HG03135 (cell line): Measurements from ENCODE around the gene SPSB1.
"Not testable (repeated sequence)": the region's sequence is repeated elsewhere in the genome, so short reads cannot be mapped to it uniquely, and the experiment has no call there.

Source experiments
- ATAC-seq: cut with Tn5 transposase; IDR thresholded peaks from one replicate; pipeline ENCODE4 v1.9.1; 2021; ENCODE audit warnings: mild to moderate bottlenecking, moderate library complexity; ENCODE audit not compliant: unreplicated experiment

Gene SPSB1

DNA sequence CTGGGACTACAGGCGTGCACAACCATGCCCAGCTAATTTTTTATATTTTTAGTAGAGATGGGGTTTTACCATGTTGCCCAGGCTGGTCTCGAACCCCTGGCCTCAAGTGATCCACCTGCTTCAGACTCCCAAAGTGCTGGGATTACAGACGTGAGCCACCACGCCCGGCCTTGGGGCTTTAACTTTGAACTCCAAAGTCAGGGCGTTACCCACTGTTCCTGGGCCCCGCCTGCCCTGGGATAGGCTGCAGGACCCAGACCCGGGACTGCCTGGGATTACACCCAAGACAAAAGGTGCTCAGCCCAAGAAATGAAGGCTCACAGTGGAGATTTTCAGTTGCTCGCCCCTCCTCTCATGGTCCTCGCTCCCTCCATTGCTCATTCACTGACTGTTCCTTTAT lies 92.7 kb downstream of the SPSB1 start:
- not testable (repeated sequence) for ATAC-seq

- ATAC-seq, result no peak
Observed at GRCh38 chr1:9385801-9386573, 93.3 kb downstream of the SPSB1 start.

- ATAC-seq, result no peak
Observed at GRCh38 chr1:9388335-9389180, 95.9 kb downstream of the SPSB1 start.

GRCh38 chr1:9389968-9390367 lies 97.3 kb downstream of the SPSB1 start:
- no peak for ATAC-seq

- no peak for ATAC-seq
Observed at GRCh38 chr1:9391620-9392019, 98.9 kb downstream of the SPSB1 start.

DNA sequence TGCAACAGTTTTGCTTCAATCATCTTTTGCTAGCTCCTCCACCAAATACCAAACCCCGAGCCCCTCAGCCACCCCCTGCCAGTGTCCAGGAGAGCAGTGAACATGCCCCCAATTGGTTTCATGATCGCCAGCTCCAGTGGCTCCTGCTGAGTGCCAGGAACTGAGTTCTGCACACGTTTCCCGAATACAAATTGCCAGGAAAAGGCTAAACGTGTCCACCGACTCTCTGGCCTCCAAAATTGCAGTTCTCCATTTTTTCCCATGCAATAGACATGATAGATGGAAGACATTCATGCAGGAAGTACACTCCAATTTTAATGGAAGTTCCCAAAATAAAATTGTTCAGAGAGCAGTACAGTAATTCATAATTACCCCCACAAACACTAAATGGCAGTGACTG lies 101.3 kb downstream of the SPSB1 start:
- ATAC-seq, result no peak

GRCh38 chr1:9395018-9395417 lies 102.3 kb downstream of the SPSB1 start:
- no peak for ATAC-seq

- no peak for ATAC-seq
Observed at GRCh38 chr1:9397047-9397446, 104.4 kb downstream of the SPSB1 start.

GRCh38 chr1:9397997-9398526 lies 105.4 kb downstream of the SPSB1 start:
- ATAC-seq, result no peak

- ATAC-seq, result no peak
Observed at GRCh38 chr1:9399510-9400424, 107.1 kb downstream of the SPSB1 start.

GRCh38 chr1:9400425-9401079 lies 107.9 kb downstream of the SPSB1 start:
- ATAC-seq, result no peak

- ATAC-seq, result no peak
Observed at GRCh38 chr1:9401080-9401453, 108.4 kb downstream of the SPSB1 start.

DNA sequence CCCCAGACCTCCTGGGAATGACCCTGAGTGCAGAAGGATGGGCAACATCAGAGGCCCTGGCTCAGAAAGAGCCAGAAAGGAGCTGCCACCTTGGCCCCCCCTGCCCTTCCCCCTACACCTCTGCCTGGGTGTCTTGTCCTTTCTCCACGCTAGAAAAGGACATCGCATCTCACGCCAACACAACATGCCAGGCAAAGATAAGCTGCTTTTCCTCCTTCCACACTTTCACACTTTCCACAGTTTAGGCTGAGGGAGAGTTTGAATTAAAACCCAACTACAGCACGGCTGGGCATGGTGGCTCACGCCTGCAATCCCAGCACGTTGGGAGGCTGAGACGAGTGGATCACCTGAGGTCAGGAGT lies 109.5 kb downstream of the SPSB1 start:
- ATAC-seq, result no peak

DNA sequence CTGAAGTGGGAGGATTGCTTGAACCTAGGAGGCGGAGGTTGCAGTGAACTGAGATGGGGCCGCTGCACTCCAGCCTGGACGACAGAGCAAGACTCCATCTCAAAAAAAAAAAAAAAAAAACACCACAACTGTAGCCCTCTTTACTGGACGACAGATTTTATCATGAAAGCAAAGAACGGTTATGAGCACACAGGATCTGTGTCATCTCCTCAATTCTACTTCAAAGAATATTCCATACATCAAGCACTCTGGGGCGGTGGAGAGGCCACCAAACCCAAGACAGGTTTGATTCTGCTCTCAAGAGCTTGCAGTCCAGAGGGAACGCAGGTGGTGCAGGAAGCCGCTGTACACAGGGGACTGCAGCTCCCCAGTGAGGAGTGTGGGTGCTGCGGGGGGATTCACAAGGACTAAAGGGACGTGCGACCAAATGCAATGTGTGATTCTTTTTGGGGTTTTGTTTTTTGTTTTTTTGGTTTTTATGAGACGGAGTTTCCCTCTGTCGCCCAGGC lies 110.1 kb downstream of the SPSB1 start:
- no peak for ATAC-seq

DNA sequence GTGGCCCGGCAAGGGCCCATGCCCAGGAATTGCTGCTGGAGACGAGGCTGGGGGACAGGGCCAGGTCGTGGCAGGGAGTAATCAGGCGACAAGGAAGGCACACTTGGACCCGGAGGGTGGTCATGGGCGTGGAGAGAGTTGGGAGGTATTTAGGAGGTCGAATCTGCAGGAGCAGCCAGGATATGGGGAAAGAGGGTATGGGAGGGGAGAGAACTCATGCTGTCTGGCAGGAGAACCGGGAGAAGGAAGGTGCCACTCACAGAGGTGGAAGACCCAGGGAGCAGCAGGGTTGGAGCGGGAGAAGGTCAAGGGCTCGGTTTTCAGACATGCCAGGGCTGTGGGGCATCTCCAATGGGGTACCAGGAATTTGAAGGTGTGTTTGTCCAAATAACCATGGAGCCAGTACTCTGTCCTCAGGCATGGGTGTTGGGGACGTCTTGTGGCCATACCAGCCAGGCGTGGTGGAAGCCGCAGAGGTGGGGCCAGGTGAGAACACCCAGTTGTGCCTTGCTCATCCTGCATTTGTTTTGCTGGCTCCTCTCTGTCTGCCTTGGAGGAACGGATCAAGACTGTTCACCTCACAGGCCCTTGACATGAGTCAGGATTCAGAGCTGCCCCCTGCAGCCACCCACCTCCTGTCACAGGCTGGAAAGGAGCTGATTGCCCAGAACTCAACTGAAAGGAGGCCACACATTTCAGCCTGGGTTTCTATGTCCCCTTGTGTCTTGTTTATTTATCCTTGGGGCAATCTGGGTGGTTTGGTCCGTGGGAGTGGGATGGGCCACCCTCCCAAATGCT lies 111.6 kb downstream of the SPSB1 start:
- ATAC-seq, result no peak

DNA sequence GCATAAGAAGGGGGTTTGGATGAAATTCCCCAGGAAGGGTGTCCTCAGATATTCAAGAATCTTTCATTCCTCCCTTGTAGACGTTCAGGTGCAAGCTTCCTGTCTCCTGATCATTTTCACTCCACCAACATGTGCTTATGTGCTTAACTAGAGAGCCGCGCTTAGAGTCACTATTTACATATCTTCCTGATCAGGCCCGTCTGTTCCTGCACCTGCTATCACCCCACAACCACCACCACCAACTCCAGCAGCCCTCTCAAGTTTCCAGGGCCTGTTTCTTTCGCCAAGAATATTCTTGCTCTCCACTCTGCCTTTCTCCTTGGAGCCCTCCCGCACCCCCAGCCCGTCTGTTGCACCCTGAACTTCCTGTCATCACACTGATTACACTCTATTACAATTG lies 113.4 kb downstream of the SPSB1 start:
- ATAC-seq, result no peak

DNA sequence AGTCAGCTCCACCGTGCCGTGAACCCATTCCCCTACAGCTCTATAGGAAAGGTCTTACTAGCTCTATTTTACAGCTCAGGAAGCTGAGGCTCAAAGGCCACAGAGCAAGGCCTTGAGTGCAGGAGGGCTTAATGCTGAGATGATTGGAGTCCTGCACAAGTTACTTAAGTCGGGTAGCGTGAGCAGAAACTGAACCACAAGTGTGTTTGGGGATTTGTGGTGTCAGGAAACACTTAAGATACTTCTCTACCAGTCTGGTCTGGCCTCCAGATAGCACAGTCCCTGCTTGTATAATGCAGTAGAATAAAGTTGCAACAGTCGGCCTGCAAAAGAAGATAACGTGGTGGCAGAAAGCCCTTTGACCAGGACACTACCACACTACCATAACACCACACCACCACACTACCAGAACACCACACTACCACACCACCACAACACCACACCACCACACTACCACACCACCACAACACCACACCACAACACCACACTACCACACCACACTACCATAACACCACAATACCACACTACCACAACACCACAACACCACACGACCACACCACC lies 118.1 kb downstream of the SPSB1 start:
- ATAC-seq, result no peak

- ATAC-seq, result peak; percentile 73
Observed at GRCh38 chr1:9413071-9413876, 120.6 kb downstream of the SPSB1 start.
